ENCODE data around the gene CARNS1.

Gene CARNS1

GRCh38 chr11:67455054-67455453, 39.6 kb downstream of the CARNS1 start, which contains the start of gene CABP4:
Gene CABP4, plus strand, starts transcription at chr11:67455354. Its CDS starts 70 bp downstream, at chr11:67455424.
- DNase-seq (ENCODE audit: low read depth): no peak
- no peak within 1 kb of the TSS for H3K4me3 ChIP-seq (ENCODE audit: control insufficient read depth, low read depth, low read length)
- TF ChIP-seq CTCF (IDR thresholded peaks at IDR 0.05; ENCODE audit: control insufficient read depth, insufficient read depth, low read depth, low read length, missing control alignments): no peak

GRCh38 chr11:67456068-67456705, 40.7 kb downstream of the CARNS1 start:
- no peak for DNase-seq (ENCODE audit: low read depth)
- TF ChIP-seq CTCF (IDR thresholded peaks at IDR 0.05; ENCODE audit: control insufficient read depth, insufficient read depth, low read depth, low read length, missing control alignments): no peak
- H3K4me3 ChIP-seq (ENCODE audit: control insufficient read depth, low read depth, low read length): no peak overlapping the region

- DNase-seq (ENCODE audit: low read depth): no peak
- no peak overlapping the region for H3K4me3 ChIP-seq (ENCODE audit: control insufficient read depth, low read depth, low read length)
- TF ChIP-seq CTCF (IDR thresholded peaks at IDR 0.05; ENCODE audit: control insufficient read depth, insufficient read depth, low read depth, low read length, missing control alignments): no peak
Observed at GRCh38 chr11:67457453-67457852, 42.0 kb downstream of the CARNS1 start.

- DNase-seq (ENCODE audit: low read depth): no peak
- no peak for TF ChIP-seq CTCF (IDR thresholded peaks at IDR 0.05; ENCODE audit: control insufficient read depth, insufficient read depth, low read depth, low read length, missing control alignments)
Observed at GRCh38 chr11:67458266-67458665, 42.8 kb downstream of the CARNS1 start.

GRCh38 chr11:67463186-67463585, 47.7 kb downstream of the CARNS1 start:
- DNase-seq (ENCODE audit: low read depth): no peak
- no peak for TF ChIP-seq CTCF (IDR thresholded peaks at IDR 0.05; ENCODE audit: control insufficient read depth, insufficient read depth, low read depth, low read length, missing control alignments)

More at GRCh38 chr11:67458266-67458665, 42.8 kb downstream of the CARNS1 start:
- no peak overlapping the region for H3K4me3 ChIP-seq (ENCODE audit: control insufficient read depth, low read depth, low read length)

GRCh38 chr11:67463680-67464410, 48.4 kb downstream of the CARNS1 start:
- H3K4me3 ChIP-seq (ENCODE audit: control insufficient read depth, low read depth, low read length): no peak overlapping the region
- DNase-seq (ENCODE audit: low read depth): no peak
- TF ChIP-seq CTCF (IDR thresholded peaks at IDR 0.05; ENCODE audit: control insufficient read depth, insufficient read depth, low read depth, low read length, missing control alignments): no peak

More at GRCh38 chr11:67463186-67463585, 47.7 kb downstream of the CARNS1 start:
- H3K4me3 ChIP-seq (ENCODE audit: control insufficient read depth, low read depth, low read length): no peak overlapping the region

All from AG09309 (cell line).